GM12873 (cell line): ENCODE measurements around the gene SH3PXD2A.

ENCODE experiments used
- CTCF ChIP-seq: IDR thresholded peaks from 2 replicates; pipeline ENCODE4 v1.5.1; 2012; ENCODE audit warnings: low read depth, mild to moderate bottlenecking, moderate library complexity, low read length, control low read depth; ENCODE audit not compliant: insufficient read depth; ENCODE audit errors: missing control alignments

Gene SH3PXD2A

GRCh38 chr10:103752680-103753248 lies 102.6 kb downstream of the SH3PXD2A start:
- peak; percentile 71 for TF ChIP-seq CTCF

GRCh38 chr10:103751667-103752290 lies 103.6 kb downstream of the SH3PXD2A start:
- no peak for TF ChIP-seq CTCF

GRCh38 chr10:103750836-103751235 lies 104.5 kb downstream of the SH3PXD2A start:
- TF ChIP-seq CTCF = no peak

GRCh38 chr10:103749779-103750178 lies 105.6 kb downstream of the SH3PXD2A start:
- no peak for TF ChIP-seq CTCF

GRCh38 chr10:103748020-103748419 lies 107.4 kb downstream of the SH3PXD2A start:
- no peak for TF ChIP-seq CTCF

GRCh38 chr10:103747193-103747865 lies 108.0 kb downstream of the SH3PXD2A start:
- TF ChIP-seq CTCF = no peak

GRCh38 chr10:103746598-103746997 lies 108.8 kb downstream of the SH3PXD2A start:
- no peak for TF ChIP-seq CTCF
